HepG2 (cell line): ENCODE measurements around the gene ARPC1B. TPM values are rescaled to one million over a fixed set of nuclear protein-coding genes. Genes with fewer than 3 reads are reported as not detected.

Source experiments
- BRCA1 ChIP-seq: sonication (generic); formaldehyde crosslinking; IDR thresholded peaks from 2 replicates; pipeline ENCODE4 v1.4.0; 2020; ENCODE audit warnings: missing genetic modification reagents
- GATA4 ChIP-seq: sonication (generic); IDR thresholded peaks from 2 replicates; pipeline ENCODE4 v1.6.1; 2016; ENCODE audit warnings: antibody characterized with exemption, low read depth, borderline replicate concordance
- GTF3A ChIP-seq: sonication (generic); formaldehyde crosslinking; conservative IDR thresholded peaks from 2 replicates; pipeline ENCODE4 v1.4.0; 2020; ENCODE audit warnings: mild to moderate bottlenecking, missing genetic modification reagents
- HOXA3 ChIP-seq: sonication (generic); formaldehyde crosslinking; IDR thresholded peaks from 2 replicates; pipeline ENCODE4 v1.5.0; 2020; ENCODE audit warnings: missing genetic modification reagents
- MED1 ChIP-seq: sonication (generic); formaldehyde crosslinking; IDR thresholded peaks from 2 replicates; pipeline ENCODE4 v1.4.0; 2020; ENCODE audit warnings: missing genetic modification reagents
- MED8 ChIP-seq: sonication (generic); formaldehyde crosslinking; IDR thresholded peaks from 2 replicates; pipeline ENCODE4 v1.8.1; 2023; ENCODE audit warnings: mild to moderate bottlenecking, missing genetic modification reagents; ENCODE audit not compliant: insufficient replicate concordance
- ONECUT2 ChIP-seq: sonication (generic); formaldehyde crosslinking; IDR thresholded peaks from 2 replicates; pipeline ENCODE4 v1.4.0; 2020; ENCODE audit warnings: missing genetic modification reagents
- PRDM4 ChIP-seq: sonication (generic); formaldehyde crosslinking; IDR thresholded peaks from 2 replicates; pipeline ENCODE4 v1.9.0; 2021; ENCODE audit warnings: missing genetic modification reagents, borderline replicate concordance
- SMAD3 ChIP-seq: sonication (generic); formaldehyde crosslinking; IDR thresholded peaks from 2 replicates; pipeline ENCODE4 v1.4.0; 2020; ENCODE audit warnings: missing genetic modification reagents
- TBP ChIP-seq: sonication (generic); formaldehyde crosslinking; IDR thresholded peaks from 2 replicates; pipeline ENCODE4 v1.5.0; 2020; ENCODE audit warnings: missing genetic modification reagents
- TMF1 ChIP-seq: sonication (generic); formaldehyde crosslinking; IDR thresholded peaks from 2 replicates; pipeline ENCODE4 v1.8.1; 2022; ENCODE audit warnings: low read depth, missing genetic modification reagents
- ZFYVE20 ChIP-seq: sonication (generic); formaldehyde crosslinking; IDR thresholded peaks from 2 replicates; pipeline ENCODE4 v1.8.0; 2023; ENCODE audit warnings: low read depth, mild to moderate bottlenecking, moderate library complexity, missing genetic modification reagents, borderline replicate concordance
- ZNF10 ChIP-seq: sonication (generic); formaldehyde crosslinking; IDR thresholded peaks from 2 replicates; pipeline ENCODE4 v1.4.0; 2020; ENCODE audit warnings: mild to moderate bottlenecking, low read depth, missing genetic modification reagents, borderline replicate concordance
- ZNF121 ChIP-seq: sonication (generic); formaldehyde crosslinking; IDR thresholded peaks from 2 replicates; pipeline ENCODE4 v1.5.0; 2020; ENCODE audit warnings: mild to moderate bottlenecking, missing genetic modification reagents
- ZNF30 ChIP-seq: sonication (generic); formaldehyde crosslinking; IDR thresholded peaks from 2 replicates; pipeline ENCODE4 v1.5.0; 2020; ENCODE audit warnings: mild to moderate bottlenecking, missing genetic modification reagents
- ZNF414 ChIP-seq: sonication (generic); formaldehyde crosslinking; IDR thresholded peaks from 2 replicates; pipeline ENCODE4 v1.5.0; 2020; ENCODE audit warnings: missing genetic modification reagents
- ZNF484 ChIP-seq: sonication (generic); formaldehyde crosslinking; IDR thresholded peaks from 2 replicates; pipeline ENCODE4 v1.5.1; 2020; ENCODE audit warnings: mild to moderate bottlenecking, low read depth, missing genetic modification reagents, borderline replicate concordance
- ZNF570 ChIP-seq: sonication (generic); formaldehyde crosslinking; IDR thresholded peaks from 2 replicates; pipeline ENCODE4 v1.4.0; 2020; ENCODE audit warnings: mild to moderate bottlenecking, missing genetic modification reagents, borderline replicate concordance
- ZNF574 ChIP-seq: sonication (generic); formaldehyde crosslinking; IDR thresholded peaks from 2 replicates; pipeline ENCODE4 v1.4.0; 2020; ENCODE audit warnings: missing genetic modification reagents
- ZNF652 ChIP-seq: IDR thresholded peaks from 2 replicates; pipeline ENCODE4 v1.6.1; 2016; ENCODE audit warnings: low read depth, borderline replicate concordance
- ZNF670 ChIP-seq: sonication (generic); formaldehyde crosslinking; IDR thresholded peaks from 2 replicates; pipeline ENCODE4 v1.8.0; 2022; ENCODE audit warnings: mild to moderate bottlenecking, missing genetic modification reagents, borderline replicate concordance
- ZNF672 ChIP-seq: sonication (generic); formaldehyde crosslinking; IDR thresholded peaks from 2 replicates; pipeline ENCODE4 v1.8.1; 2022; ENCODE audit warnings: missing genetic modification reagents
- ZNF775 ChIP-seq: sonication (generic); formaldehyde crosslinking; IDR thresholded peaks from 2 replicates; pipeline ENCODE4 v1.4.0; 2020; ENCODE audit warnings: missing genetic modification reagents, mild to moderate bottlenecking, moderate library complexity, borderline replicate concordance
- ZNF816 ChIP-seq: sonication (generic); formaldehyde crosslinking; IDR thresholded peaks from 2 replicates; pipeline ENCODE4 v1.8.0; 2022; ENCODE audit warnings: missing genetic modification reagents, mild to moderate bottlenecking, borderline replicate concordance
- ZSCAN31 ChIP-seq: sonication (generic); formaldehyde crosslinking; IDR thresholded peaks from 2 replicates; pipeline ENCODE4 v1.5.0; 2020; ENCODE audit warnings: low read depth, mild to moderate bottlenecking, missing genetic modification reagents
- polyA plus RNA-seq, 8 experiments: library from polyadenylated mRNA; depleted of rRNA in 3 of 8; stranded (reverse) in 7 of 8; unstranded in 1 of 8; fragments of >200 nt; fragmentation: Illumina TruSeq in 4 of 8; extraction: Trizol in 4 of 8; gene quantifications; 2 replicates each; pipeline versions ENCODE4 v1.2.1 to v1.2.3, GENCODE V29; 2011 to 2016; ENCODE audit warnings: low read depth in 4 of 8, missing spikeins in 1 of 8, mixed read lengths in 1 of 8; ENCODE audit not compliant: insufficient read depth in 1 of 8
- total RNA-seq, 5 experiments: library from RNA; depleted of rRNA; stranded (reverse); fragments of >200 nt; fragmentation: Illumina TruSeq; extraction: Trizol; gene quantifications; 2 replicates each; pipeline ENCODE4 v1.2.3, GENCODE V29; 2016; ENCODE audit warnings: low read depth in 1 of 5

Gene ARPC1B
- total and polyA plus RNA-seq, 2 of the 13 experiments (the other 11 are each of a cell fraction or from before 2014, with no cell fraction given), result 72.9 to 89.1 TPM

DNA sequence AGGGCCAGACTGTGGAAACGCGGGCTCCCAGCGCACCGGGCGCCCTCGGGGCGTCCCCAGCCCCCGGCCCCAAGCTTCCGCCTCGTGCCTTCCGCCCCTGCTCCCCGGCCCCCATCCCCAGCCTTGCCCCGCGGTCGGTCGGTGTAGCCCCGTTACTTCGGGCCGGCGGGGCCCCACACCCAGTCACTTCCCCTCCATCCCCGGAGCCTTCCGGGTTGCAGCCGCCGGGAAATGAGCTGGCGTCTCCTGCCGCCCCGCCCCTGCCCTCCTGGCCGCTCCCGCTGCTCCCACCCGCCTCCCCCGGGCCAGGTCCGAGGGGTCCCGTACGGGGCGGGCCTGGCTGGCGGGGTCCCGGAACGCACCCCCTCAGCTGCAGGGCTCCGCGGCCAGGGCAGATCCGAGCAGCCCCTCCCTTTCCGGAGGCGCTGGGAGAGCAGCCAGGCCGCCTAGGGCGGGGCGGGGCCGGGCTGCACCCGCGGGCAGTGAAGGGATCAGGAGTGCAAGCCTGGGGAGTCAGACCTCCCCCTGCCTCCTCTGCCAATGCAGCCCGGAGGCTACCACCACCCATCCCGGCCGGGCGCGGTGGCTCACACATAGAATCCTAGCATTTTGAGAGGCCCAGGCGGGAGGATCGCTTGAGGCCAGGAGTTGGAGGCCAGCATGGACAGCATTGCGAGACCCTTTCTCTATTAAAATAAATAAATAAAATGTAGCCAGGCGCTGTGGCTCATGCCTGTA lies 709 bp downstream of the ARPC1B start (continued):
- TF ChIP-seq ZNF414 (no peak), ZSCAN31 (CRISPR knock-in tag) (no peak), MED8 (CRISPR knock-in tag) (no peak), GATA4 (no peak), TBP (CRISPR knock-in tag) (no peak), MED1 (CRISPR knock-in tag) (peak; percentile 60), ZNF570 (CRISPR knock-in tag) (no peak), ZNF574 (CRISPR knock-in tag) (peak; percentile 49), ZNF121 (CRISPR knock-in tag) (peak; percentile 83), ZNF775 (CRISPR knock-in tag) (no peak), ZNF816 (CRISPR knock-in tag) (no peak), HOXA3 (CRISPR knock-in tag) (0 out of 2 replicates have a peak, but pooled peaks have one; percentile 13), ZNF652 (CRISPR knock-in tag) (no peak), ONECUT2 (CRISPR knock-in tag) (no peak), PRDM4 (no peak), SMAD3 (no peak), BRCA1 (no peak), ZNF484 (CRISPR knock-in tag) (no peak), ZNF10 (no peak), ZNF672 (CRISPR knock-in tag) (no peak), ZNF670 (CRISPR knock-in tag) (no peak), TMF1 (CRISPR knock-in tag) (no peak), GTF3A (CRISPR knock-in tag) (no peak), ZFYVE20 (CRISPR knock-in tag) (no peak), ZNF30 (CRISPR knock-in tag) (no peak; the same call in 1 of the 2 replicates)
